Lower leg skin (tissue), 4 donors: ENCODE results near the gene PTPN3. TPM values are rescaled to one million over a fixed set of nuclear protein-coding genes. Genes with fewer than 3 reads are reported as not detected.
"Not testable (repeated sequence)": the region's sequence is repeated elsewhere in the genome, so short reads cannot be mapped to it uniquely, and the experiment has no call there.

Experiments
- DNase-seq, 2 donors: peaks; one replicate each; pipeline ENCODE4 v3.0.0-alpha.2; 2019; ENCODE audit warnings: low spot score in 2 of 2
- H3K4me3 ChIP-seq: fragments of 200-600 bp; sonication (generic); 2 replicates; pipeline ENCODE4 v1.5.1; 2017; ENCODE audit warnings: mild to moderate bottlenecking, low read depth; ENCODE audit not compliant: poor library complexity, severe bottlenecking
- POLR2A ChIP-seq, 2 donors: fragments of 450-650 bp; IDR thresholded peaks; one replicate each; pipeline ENCODE4 v1.6.1; 2016 to 2017; ENCODE audit warnings: antibody characterized with exemption in 2 of 2, mild to moderate bottlenecking in 1 of 2, moderate library complexity in 1 of 2
- WGBS, 2 donors: methylation state at CpG; one replicate each; pipeline ENCODE4 v1.1.5; 2018; 5-methylcytosine and 5-hydroxymethylcytosine counted together
- intact Hi-C: fragments of 100-400 bp; cut with DNase I; formaldehyde crosslinking; loops from one replicate; pipeline ENCODE4 v1.15.0; 2023; ENCODE audit warnings: low total_unique reads
- total RNA-seq, 4 donors: library from RNA; depleted of rRNA; stranded (reverse); fragments of >200 nt; gene quantifications; one replicate each; pipeline ENCODE4 v1.1.0, GENCODE V29; 2016
- TF ChIP-seq, protein P1 (sequence below), 3 donors: fragments of 450-650 bp; IDR thresholded peaks; one replicate each; pipeline ENCODE4 v1.5.1; 2016; ENCODE audit warnings: antibody characterized with exemption in 3 of 3, mild to moderate bottlenecking in 3 of 3, moderate library complexity in 2 of 3

The PTPN3 gene
- total RNA-seq, 4 donors from 2014 or later: 36.4 to 44.5 (median 40.7) TPM

DNA sequence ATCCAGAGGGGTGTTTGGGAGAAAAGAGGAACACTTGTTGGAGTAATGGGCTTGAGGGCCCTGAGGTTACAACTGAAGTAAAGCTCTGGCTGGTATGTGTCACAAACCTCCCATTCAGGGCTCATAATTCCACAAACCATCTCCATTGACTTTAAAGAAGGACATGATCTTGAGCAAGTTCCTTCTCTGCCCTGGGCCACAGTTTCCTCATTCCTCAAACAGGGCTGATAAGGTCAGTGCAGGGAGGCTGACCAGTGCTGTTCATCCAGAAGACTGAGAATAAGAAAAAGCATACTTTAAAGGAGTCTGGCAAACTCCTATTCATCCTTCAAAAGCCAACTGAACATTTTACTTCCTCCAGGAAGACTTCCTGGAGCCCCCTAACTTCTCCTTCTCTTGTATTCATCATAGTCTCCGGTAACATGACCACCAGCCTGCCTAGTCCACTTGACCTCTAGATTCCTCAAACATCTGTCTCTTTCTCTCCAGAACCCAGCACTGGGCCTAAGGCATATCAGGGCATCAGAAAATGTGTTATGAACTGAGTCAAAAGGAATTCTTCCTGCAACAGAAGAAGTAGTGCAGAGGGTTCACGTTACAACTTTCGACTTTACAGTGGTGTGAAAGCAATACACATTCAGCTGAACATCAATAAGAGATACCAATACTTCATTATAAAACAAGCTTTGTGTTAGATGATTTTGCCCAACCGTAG is 20.7 kb upstream of the PTPN3 start:
- H3K4me3 ChIP-seq: no peak overlapping the region
- TF ChIP-seq POLR2A (IDR thresholded peaks at IDR 0.05): no peak
- TF ChIP-seq, protein P1, sequence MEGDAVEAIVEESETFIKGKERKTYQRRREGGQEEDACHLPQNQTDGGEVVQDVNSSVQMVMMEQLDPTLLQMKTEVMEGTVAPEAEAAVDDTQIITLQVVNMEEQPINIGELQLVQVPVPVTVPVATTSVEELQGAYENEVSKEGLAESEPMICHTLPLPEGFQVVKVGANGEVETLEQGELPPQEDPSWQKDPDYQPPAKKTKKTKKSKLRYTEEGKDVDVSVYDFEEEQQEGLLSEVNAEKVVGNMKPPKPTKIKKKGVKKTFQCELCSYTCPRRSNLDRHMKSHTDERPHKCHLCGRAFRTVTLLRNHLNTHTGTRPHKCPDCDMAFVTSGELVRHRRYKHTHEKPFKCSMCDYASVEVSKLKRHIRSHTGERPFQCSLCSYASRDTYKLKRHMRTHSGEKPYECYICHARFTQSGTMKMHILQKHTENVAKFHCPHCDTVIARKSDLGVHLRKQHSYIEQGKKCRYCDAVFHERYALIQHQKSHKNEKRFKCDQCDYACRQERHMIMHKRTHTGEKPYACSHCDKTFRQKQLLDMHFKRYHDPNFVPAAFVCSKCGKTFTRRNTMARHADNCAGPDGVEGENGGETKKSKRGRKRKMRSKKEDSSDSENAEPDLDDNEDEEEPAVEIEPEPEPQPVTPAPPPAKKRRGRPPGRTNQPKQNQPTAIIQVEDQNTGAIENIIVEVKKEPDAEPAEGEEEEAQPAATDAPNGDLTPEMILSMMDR (IDR thresholded peaks at IDR 0.05): no peak
- intact Hi-C loops: no loop called here
- WGBS, 2 donors: 87 to 96% methylated on average over 4 of the region's 4 CpGs
- no peak for DNase-seq

DNA sequence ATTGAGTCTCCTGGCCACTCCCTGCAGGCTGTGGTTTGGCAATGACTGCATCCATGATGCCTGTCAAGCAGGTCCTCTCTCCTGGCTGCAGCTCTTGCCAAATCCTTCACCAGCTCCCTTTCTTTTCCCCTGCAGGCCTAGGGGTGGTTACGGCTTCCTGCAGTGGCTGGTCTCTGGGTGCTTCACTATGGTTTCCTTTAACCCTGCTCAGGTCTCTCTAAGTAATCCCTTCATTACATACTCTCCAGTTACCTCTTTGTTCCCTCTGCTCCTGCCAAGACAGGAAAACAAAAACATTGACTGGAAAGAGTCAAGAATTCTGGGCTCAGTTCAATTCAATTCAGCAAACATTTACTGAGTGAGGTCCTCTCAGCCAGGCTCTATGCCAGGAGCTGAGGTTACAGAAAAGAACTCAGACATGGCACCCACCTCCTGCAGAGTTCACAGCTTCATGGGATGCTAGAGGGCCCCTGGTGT is 19.8 kb upstream of the PTPN3 start:
- whole genome bisulfite sequencing, 2 donors: 33 to 55% methylated on average over 1 of the region's 1 CpG
- intact Hi-C loops: no loop called here
- no peak overlapping the region for H3K4me3 ChIP-seq
- TF ChIP-seq POLR2A (IDR thresholded peaks at IDR 0.05): no peak
- TF ChIP-seq, protein P1 (IDR thresholded peaks at IDR 0.05): no peak
- DNase-seq: no peak

DNA sequence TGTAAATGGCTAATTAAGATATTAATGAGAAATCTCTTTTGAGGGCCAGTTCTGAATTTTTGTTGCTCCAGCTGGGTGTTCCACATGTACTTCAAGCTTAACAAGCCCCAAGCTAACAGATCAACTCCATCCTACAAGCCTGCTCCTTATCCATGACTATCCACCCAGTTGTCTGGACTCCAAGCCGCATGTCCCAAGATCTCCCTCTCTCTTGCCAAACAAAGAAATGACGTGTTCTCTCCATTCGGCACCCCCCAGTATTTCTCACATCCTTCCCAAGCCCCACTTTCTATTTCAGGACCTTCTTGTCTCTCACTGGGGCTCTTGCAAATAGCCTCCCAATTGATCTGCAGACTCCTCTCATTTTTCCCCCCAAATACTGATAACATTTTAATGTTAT is 15.8 kb upstream of the PTPN3 start:
- no peak for DNase-seq
- intact Hi-C loops: no loop called here
- 80 to 81% methylated on average over 3 of the region's 3 CpGs for WGBS, 2 donors
- TF ChIP-seq POLR2A (IDR thresholded peaks at IDR 0.05): no peak
- TF ChIP-seq, protein P1 (IDR thresholded peaks at IDR 0.05): no peak
- H3K4me3 ChIP-seq: no peak overlapping the region

DNA sequence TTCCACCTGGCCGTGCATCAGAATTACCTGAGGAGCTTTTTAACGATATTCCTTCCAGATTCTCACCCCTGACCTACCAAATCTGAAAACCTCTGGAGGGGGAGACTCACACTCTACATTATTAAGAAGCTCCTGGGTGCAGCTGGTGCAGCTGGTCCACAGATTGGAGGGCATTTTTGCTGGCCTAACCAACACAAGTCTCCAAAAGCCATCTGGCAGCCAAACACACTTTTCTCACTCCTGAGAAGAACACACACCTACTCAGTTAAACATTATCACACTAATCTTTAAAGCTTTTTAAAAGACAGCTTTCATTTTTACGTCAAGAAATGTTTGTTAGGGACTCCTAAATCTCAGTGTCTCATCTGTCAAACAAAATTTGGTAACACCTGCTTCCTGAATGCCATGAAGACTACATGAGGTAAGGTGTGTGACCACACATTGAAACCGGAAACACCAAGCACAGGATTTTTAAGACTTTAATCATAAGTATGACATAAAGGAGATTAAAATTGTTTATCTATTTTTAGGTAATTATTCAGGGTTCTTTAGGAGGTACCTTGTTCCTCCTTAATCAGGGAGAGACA is 14.2 kb upstream of the PTPN3 start:
- 70% methylated on average over 4 of the region's 4 CpGs for WGBS, 2 donors
- TF ChIP-seq, protein P1 (IDR thresholded peaks at IDR 0.05): no peak
- TF ChIP-seq POLR2A (IDR thresholded peaks at IDR 0.05): no peak
- no peak overlapping the region for H3K4me3 ChIP-seq
- no peak for DNase-seq
- intact Hi-C loops: no loop called here

DNA sequence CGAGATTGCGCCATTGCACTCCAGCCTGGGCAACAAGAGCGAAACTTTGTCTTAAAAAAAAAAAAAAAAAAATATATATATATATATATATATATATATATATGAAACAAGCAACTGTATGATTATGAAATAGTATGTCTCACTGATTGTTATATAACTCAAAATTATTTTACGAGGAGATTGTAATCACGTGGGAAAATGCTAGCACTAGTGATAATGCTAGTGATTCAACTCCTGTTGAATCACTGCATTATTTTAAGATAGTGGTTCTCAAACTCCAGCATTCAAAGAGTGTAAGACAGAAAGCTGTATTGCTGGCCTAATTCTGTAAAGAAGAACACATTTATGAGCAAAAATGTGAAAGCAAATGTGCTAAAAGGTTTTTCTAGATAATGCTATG is 12.4 kb upstream of the PTPN3 start:
- no peak for DNase-seq
- WGBS, 2 donors: 58 to 74% methylated on average over 5 of the region's 5 CpGs
- no peak for TF ChIP-seq POLR2A (IDR thresholded peaks at IDR 0.05)
- TF ChIP-seq, protein P1 (IDR thresholded peaks at IDR 0.05): no peak
- intact Hi-C loops: no loop called here
- H3K4me3 ChIP-seq: no peak overlapping the region

DNA sequence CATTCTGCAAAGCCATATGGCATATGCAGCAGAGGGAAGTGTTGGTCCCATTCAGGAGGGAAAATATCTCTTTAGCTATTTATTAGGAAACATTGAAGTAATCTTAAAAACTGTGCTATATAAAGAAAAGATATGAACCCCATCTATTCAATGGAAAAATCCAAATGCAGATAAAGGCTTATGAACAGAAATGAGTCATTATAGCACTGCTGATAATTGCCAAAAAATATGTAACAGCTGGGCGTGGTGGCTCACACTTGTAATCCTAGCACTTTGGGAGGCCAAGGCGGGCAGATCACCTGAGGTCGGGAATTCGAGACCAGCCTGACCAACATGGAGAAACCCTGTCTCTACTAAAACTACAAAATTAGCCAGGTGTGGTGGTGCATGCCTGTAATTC is 11.9 kb upstream of the PTPN3 start:
- H3K4me3 ChIP-seq, DNase-seq, intact Hi-C loops: not testable (repeated sequence)
- WGBS, 2 donors: 76 to 77% methylated on average over 4 of the region's 4 CpGs
